Esophagus squamous epithelium (tissue), 5 donors: ENCODE data around the gene TOM1L1. TPM values are rescaled to one million over a fixed set of nuclear protein-coding genes. Genes with fewer than 3 reads are reported as not detected.

Experiments used
- DNase-seq: peaks from one replicate; lab custom pipeline; 2025; lab: John Stamatoyannopoulos, UW
- H3K27ac ChIP-seq, 4 donors: fragments of 200-600 bp; sonication (generic); one replicate each; pipeline ENCODE4 v1.5.1; 2016 to 2019; ENCODE audit warnings: mild to moderate bottlenecking in 1 of 4
- H3K27me3 ChIP-seq, 4 donors: fragments of 200-600 bp; sonication (generic); 1 replicate in 3 of 4; 2 replicates in 1 of 4; pipeline versions ENCODE4 v1.5.1 to v1.6.0; 2017 to 2021; ENCODE audit warnings: antibody characterized with exemption in 1 of 4
- H3K36me3 ChIP-seq, 3 donors: fragments of 200-600 bp; sonication (generic); one replicate each; pipeline ENCODE4 v1.5.1; 2016 to 2019
- H3K4me1 ChIP-seq, 3 donors: fragments of 200-600 bp; sonication (generic); one replicate each; pipeline ENCODE4 v1.5.1; 2017 to 2019
- H3K4me3 ChIP-seq, 4 donors: fragments of 200-600 bp; sonication (generic); 1 replicate in 3 of 4; 2 replicates in 1 of 4; pipeline ENCODE4 v1.5.1; 2016 to 2019; ENCODE audit warnings: mild to moderate bottlenecking in 2 of 4, moderate library complexity in 1 of 4
- H3K9me3 ChIP-seq, 3 donors: fragments of 200-600 bp; sonication (generic); one replicate each; pipeline ENCODE4 v1.5.1; 2016 to 2019
- POLR2A ChIP-seq, 4 donors: fragments of 450-650 bp; IDR thresholded peaks; one replicate each; pipeline ENCODE4 v1.6.1; 2017; ENCODE audit warnings: antibody characterized with exemption in 4 of 4, mild to moderate bottlenecking in 4 of 4, moderate library complexity in 3 of 4
- WGBS, 2 donors: methylation state at CpG; one replicate each; pipeline ENCODE4 v1.1.5; 2018; 5-methylcytosine and 5-hydroxymethylcytosine counted together
- intact Hi-C: fragments of 100-400 bp; cut with DNase I; formaldehyde crosslinking; loops from one replicate; pipeline ENCODE4 v1.15.0; 2022
- total RNA-seq, 4 donors: library from RNA; depleted of rRNA; stranded (reverse); fragments of >200 nt; gene quantifications; one replicate each; pipeline ENCODE4 v1.1.0, GENCODE V29; 2016
- TF ChIP-seq, protein P1 (sequence below), 6 experiments: fragments of 450-650 bp in 4 of 6; fragments of 200-600 bp in 2 of 6; sonication (generic) in 2 of 6; IDR thresholded peaks; one replicate each; pipeline ENCODE4 v1.5.1; 2016 to 2019; ENCODE audit warnings: antibody characterized with exemption in 6 of 6, mild to moderate bottlenecking in 4 of 6, moderate library complexity in 4 of 6
- donor health status: DM: yes; HTN: yes; CAD: no.

TOM1L1 gene
- total RNA-seq, 4 donors from 2014 or later = 31.6 to 42.5 (median 40.0) TPM

DNA sequence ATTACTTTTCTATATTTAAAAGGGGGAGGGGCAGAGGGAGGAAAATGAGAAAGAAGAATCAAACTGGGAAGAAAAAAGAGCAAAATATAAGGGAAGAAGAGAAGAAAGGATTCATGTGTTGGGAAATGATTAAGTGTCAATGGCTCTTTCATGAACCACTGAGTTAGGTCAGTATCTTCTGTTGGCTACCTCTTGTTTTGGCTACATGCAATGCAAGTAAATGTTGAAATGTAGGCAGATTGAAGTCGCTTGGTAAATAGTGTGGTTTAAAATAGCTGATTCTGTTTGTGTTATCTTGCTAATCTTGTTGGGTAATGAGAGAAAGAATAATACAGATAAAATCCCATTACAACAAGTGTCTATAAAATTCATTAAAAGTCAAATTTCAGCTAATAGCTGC, 40.6 kb downstream of the TOM1L1 start:
- no peak overlapping the region for H3K27ac ChIP-seq
- no peaks in the 10 kb centered on the region for H3K27me3 ChIP-seq
- H3K4me3 ChIP-seq = no peak overlapping the region
- no peak for DNase-seq
- H3K9me3 ChIP-seq = no peaks in the 10 kb centered on the region
- intact Hi-C loops = no loop called here
- 89 to 100% methylated on average over 1 of the region's 1 CpG for WGBS, 2 donors
- peaks cover 0 to 47% (median 0%) of the 10 kb centered on the region in 3 donors for H3K36me3 ChIP-seq
- TF ChIP-seq, protein P1, sequence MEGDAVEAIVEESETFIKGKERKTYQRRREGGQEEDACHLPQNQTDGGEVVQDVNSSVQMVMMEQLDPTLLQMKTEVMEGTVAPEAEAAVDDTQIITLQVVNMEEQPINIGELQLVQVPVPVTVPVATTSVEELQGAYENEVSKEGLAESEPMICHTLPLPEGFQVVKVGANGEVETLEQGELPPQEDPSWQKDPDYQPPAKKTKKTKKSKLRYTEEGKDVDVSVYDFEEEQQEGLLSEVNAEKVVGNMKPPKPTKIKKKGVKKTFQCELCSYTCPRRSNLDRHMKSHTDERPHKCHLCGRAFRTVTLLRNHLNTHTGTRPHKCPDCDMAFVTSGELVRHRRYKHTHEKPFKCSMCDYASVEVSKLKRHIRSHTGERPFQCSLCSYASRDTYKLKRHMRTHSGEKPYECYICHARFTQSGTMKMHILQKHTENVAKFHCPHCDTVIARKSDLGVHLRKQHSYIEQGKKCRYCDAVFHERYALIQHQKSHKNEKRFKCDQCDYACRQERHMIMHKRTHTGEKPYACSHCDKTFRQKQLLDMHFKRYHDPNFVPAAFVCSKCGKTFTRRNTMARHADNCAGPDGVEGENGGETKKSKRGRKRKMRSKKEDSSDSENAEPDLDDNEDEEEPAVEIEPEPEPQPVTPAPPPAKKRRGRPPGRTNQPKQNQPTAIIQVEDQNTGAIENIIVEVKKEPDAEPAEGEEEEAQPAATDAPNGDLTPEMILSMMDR (IDR thresholded peaks at IDR 0.05) = no peak
- no peak for TF ChIP-seq POLR2A (IDR thresholded peaks at IDR 0.05)
- no peaks in the 10 kb centered on the region for H3K4me1 ChIP-seq

DNA sequence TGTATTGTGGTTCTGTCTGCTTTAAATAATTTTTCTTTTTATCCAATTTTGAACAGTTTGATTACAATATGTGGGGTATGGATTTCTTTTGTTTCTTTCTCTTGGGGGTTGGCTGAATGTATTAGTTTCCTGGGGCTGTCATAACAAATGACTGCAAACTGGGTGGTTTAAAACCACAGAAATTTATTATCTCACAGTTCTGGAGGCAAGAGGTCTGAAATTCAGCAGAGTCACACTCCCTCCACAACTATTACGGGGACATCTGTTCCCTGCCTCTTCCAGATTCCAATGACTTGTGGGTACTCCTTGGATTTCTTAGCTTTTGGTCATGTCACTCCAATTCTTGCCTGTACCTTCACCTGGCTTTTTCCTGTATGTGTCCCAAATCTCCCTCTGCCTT, 44.1 kb downstream of the TOM1L1 start:
- no peaks in the 10 kb centered on the region for H3K4me1 ChIP-seq
- no peak for DNase-seq
- no peaks in the 10 kb centered on the region for H3K9me3 ChIP-seq
- H3K27ac ChIP-seq = no peak overlapping the region
- H3K36me3 ChIP-seq = peaks cover 0 to 41% (median 0%) of the 10 kb centered on the region in 3 donors
- H3K4me3 ChIP-seq = no peak overlapping the region
- H3K27me3 ChIP-seq = no peaks in the 10 kb centered on the region
- 73 to 80% methylated on average over 1 of the region's 1 CpG for WGBS, 2 donors
- TF ChIP-seq POLR2A (IDR thresholded peaks at IDR 0.05) = no peak
- TF ChIP-seq, protein P1 (IDR thresholded peaks at IDR 0.05) = no peak
- intact Hi-C loops = no loop called here

DNA sequence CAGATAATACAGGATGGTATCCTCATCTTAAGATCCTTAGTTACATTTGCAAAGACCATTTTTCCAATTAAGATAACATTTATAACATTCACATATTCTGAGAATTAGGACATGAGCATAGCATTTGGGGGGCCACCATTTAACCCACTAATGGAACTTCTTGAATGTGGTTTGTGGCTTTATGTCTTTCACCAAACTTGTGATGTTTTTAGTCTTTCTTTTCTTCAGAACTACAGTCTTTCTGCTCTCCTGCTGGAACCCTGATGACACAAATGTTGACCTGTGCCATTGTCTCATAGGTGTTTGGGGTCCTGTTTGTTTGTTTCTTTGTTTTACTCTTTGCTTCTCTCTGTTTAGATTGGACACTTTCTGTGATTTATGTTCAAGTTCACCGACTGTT, 44.6 kb downstream of the TOM1L1 start:
- intact Hi-C loops = no loop called here
- Histone ChIP-seq H3K4me3 (no peak overlapping the region), H3K27me3 (no peaks in the 10 kb centered on the region), H3K27ac (no peak overlapping the region), H3K9me3 (no peaks in the 10 kb centered on the region), H3K4me1 (no peaks in the 10 kb centered on the region), H3K36me3 (peaks cover 0 to 40% (median 0%) of the 10 kb centered on the region in 3 donors)
- no peak for DNase-seq
- WGBS, 2 donors = 42 to 44% methylated on average over 1 of the region's 1 CpG
- TF ChIP-seq POLR2A (IDR thresholded peaks at IDR 0.05) = no peak
- TF ChIP-seq, protein P1 (IDR thresholded peaks at IDR 0.05) = no peak

DNA sequence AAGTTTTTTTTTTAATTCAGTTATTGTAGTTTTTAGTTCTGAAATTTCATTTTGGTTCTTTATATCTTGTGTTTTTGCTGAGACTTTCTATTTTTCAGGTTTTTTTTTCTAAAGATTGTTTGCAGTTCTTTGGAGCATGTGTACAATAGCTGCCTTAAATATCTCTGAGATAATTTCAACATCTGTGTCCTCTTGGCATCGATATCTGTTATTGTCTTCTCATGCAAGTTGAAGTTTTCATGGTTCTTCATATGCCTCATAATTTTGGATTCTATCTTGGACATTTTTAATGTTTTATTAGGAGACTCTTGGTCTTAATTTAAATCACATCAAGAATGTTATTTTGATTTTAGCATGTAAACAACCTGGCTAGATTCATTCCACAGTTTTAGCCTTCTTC, 45.0 kb downstream of the TOM1L1 start:
- Histone ChIP-seq H3K27ac (no peak overlapping the region), H3K4me1 (no peaks in the 10 kb centered on the region), H3K27me3 (no peaks in the 10 kb centered on the region), H3K9me3 (no peaks in the 10 kb centered on the region), H3K4me3 (no peak overlapping the region), H3K36me3 (peaks cover 0 to 45% (median 0%) of the 10 kb centered on the region in 3 donors)
- TF ChIP-seq, protein P1 (IDR thresholded peaks at IDR 0.05) = no peak
- no peak for TF ChIP-seq POLR2A (IDR thresholded peaks at IDR 0.05)
- intact Hi-C loops = no loop called here
- no peak for DNase-seq
- WGBS, 2 donors = 89 to 93% methylated on average over 1 of the region's 1 CpG

DNA sequence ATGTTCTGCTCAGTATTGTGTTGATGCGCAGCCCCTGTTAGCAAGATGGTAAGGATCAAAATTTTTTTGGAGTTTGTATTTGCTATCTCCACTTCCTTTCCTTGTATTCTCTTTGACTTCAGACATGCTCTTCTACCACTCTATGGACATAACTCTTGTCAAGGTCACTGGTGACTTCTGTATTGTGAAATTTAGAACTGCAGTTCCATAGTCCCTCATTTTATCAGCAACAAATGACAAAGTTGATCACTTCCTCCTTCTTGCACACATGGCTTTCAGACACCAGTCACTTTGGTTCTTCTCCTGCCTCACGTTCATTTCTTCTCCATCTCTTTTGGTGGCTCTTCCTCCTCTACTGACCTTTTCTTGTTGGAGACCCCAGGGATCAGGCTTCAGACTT, 46.7 kb downstream of the TOM1L1 start:
- Histone ChIP-seq H3K36me3 (peaks cover 0 to 53% (median 0%) of the 10 kb centered on the region in 3 donors), H3K4me1 (no peaks in the 10 kb centered on the region), H3K9me3 (no peaks in the 10 kb centered on the region), H3K27me3 (no peaks in the 10 kb centered on the region), H3K27ac (no peak overlapping the region), H3K4me3 (no peak overlapping the region)
- intact Hi-C loops = no loop called here
- TF ChIP-seq, protein P1 (IDR thresholded peaks at IDR 0.05) = no peak
- no peak for TF ChIP-seq POLR2A (IDR thresholded peaks at IDR 0.05)
- WGBS, 2 donors = 87% methylated on average over 2 of the region's 2 CpGs
- DNase-seq = no peak
